ACC112 (cell line): Measurements from ENCODE around the gene DIRAS2.

Experiments used
- H2AFZ ChIP-seq: fragments of 200-600 bp; sonication (generic); one replicate; pipeline ENCODE4 v1.6.0; 2017; ENCODE audit warnings: antibody characterized with exemption, low read length; ENCODE audit not compliant: unreplicated experiment
- H3K27ac ChIP-seq: fragments of 200-600 bp; sonication (generic); 2 replicates; pipeline ENCODE4 v1.5.1; 2014; ENCODE audit warnings: low read depth, mild to moderate bottlenecking, antibody characterized with exemption, low read length, moderate library complexity
- H3K27me3 ChIP-seq: fragments of 200-600 bp; sonication (generic); 2 replicates; pipeline ENCODE4 v1.6.1; 2014; ENCODE audit warnings: mild to moderate bottlenecking, antibody characterized with exemption, low read length, moderate library complexity, mixed read lengths; ENCODE audit not compliant: insufficient read depth
- H3K36me3 ChIP-seq: fragments of 200-600 bp; sonication (generic); 2 replicates; pipeline ENCODE4 v1.6.1; 2016; ENCODE audit warnings: mild to moderate bottlenecking, antibody characterized with exemption, low read length, moderate library complexity, mixed read lengths; ENCODE audit not compliant: insufficient read depth
- H3K4me1 ChIP-seq: fragments of 200-600 bp; sonication (generic); one replicate; pipeline ENCODE4 v1.6.1; 2016; ENCODE audit warnings: low read length, mixed read lengths; ENCODE audit not compliant: insufficient read depth, unreplicated experiment, control insufficient read depth
- H3K4me3 ChIP-seq: fragments of 200-600 bp; sonication (generic); 2 replicates; pipeline ENCODE4 v1.5.1; 2014; ENCODE audit warnings: mild to moderate bottlenecking, low read depth, low read length
- H3K79me2 ChIP-seq: fragments of 200-600 bp; sonication (generic); one replicate; pipeline ENCODE4 v1.6.0; 2016; ENCODE audit warnings: low read length; ENCODE audit not compliant: control insufficient read depth, unreplicated experiment, insufficient read depth

The DIRAS2 gene

GRCh38 chr9:90647843-90648242 is 5.2 kb upstream of the DIRAS2 start:
- H3K4me1 ChIP-seq, result no peaks in the 10 kb centered on the region

GRCh38 chr9:90645721-90646120 is 3.1 kb upstream of the DIRAS2 start:
- H3K36me3 ChIP-seq, result no peaks in the 10 kb centered on the region
- no peaks in the 10 kb centered on the region for H3K4me1 ChIP-seq

More at GRCh38 chr9:90647843-90648242, 5.2 kb upstream of the DIRAS2 start:
- H3K36me3 ChIP-seq, result no peaks in the 10 kb centered on the region
- no peak overlapping the region for H3K4me3 ChIP-seq
- H3K27ac ChIP-seq, result no peak overlapping the region
- peaks cover 18% of the 10 kb centered on the region for H3K27me3 ChIP-seq
- H3K79me2 ChIP-seq, result no peaks in the 10 kb centered on the region
- H2AFZ ChIP-seq, result no peak overlapping the region

GRCh38 chr9:90641884-90642487 is 638 bp downstream of the DIRAS2 start:
- Histone ChIP-seq H3K36me3 (no peaks in the 10 kb centered on the region), H3K4me1 (no peaks in the 10 kb centered on the region), H3K27me3 (peaks cover 37% of the 10 kb centered on the region), H3K79me2 (no peaks in the 10 kb centered on the region), H3K27ac (no peak overlapping the region), H3K4me3 (no peak overlapping the region), H2AFZ (no peak overlapping the region)

More at GRCh38 chr9:90645721-90646120, 3.1 kb upstream of the DIRAS2 start:
- Histone ChIP-seq H3K79me2 (no peaks in the 10 kb centered on the region), H3K27ac (no peak overlapping the region), H3K4me3 (no peak overlapping the region), H2AFZ (no peak overlapping the region), H3K27me3 (peaks cover 37% of the 10 kb centered on the region)

GRCh38 chr9:90641086-90641485 is 1.5 kb downstream of the DIRAS2 start:
- Histone ChIP-seq H3K27ac (no peak overlapping the region), H3K4me3 (no peak overlapping the region), H3K4me1 (no peaks in the 10 kb centered on the region), H3K79me2 (no peaks in the 10 kb centered on the region), H2AFZ (no peak overlapping the region), H3K36me3 (no peaks in the 10 kb centered on the region), H3K27me3 (peaks cover 37% of the 10 kb centered on the region)

GRCh38 chr9:90640361-90640760 is 2.3 kb downstream of the DIRAS2 start:
- H3K79me2 ChIP-seq, result no peaks in the 10 kb centered on the region
- no peak overlapping the region for H3K27ac ChIP-seq

GRCh38 chr9:90637626-90638025 is 5.0 kb downstream of the DIRAS2 start:
- Histone ChIP-seq H3K27me3 (peaks cover 16% of the 10 kb centered on the region), H2AFZ (no peak overlapping the region), H3K4me3 (no peak overlapping the region), H3K79me2 (no peaks in the 10 kb centered on the region), H3K27ac (no peak overlapping the region), H3K36me3 (no peaks in the 10 kb centered on the region), H3K4me1 (no peaks in the 10 kb centered on the region)

More at GRCh38 chr9:90640361-90640760, 2.3 kb downstream of the DIRAS2 start:
- no peaks in the 10 kb centered on the region for H3K4me1 ChIP-seq
- no peak overlapping the region for H3K4me3 ChIP-seq
- no peak overlapping the region for H2AFZ ChIP-seq
- H3K36me3 ChIP-seq, result no peaks in the 10 kb centered on the region
- peaks cover 37% of the 10 kb centered on the region for H3K27me3 ChIP-seq

GRCh38 chr9:90632647-90633207 is 9.9 kb downstream of the DIRAS2 start:
- Histone ChIP-seq H3K27me3 (no peaks in the 10 kb centered on the region), H2AFZ (no peak overlapping the region), H3K4me1 (no peaks in the 10 kb centered on the region), H3K36me3 (no peaks in the 10 kb centered on the region), H3K79me2 (no peaks in the 10 kb centered on the region), H3K4me3 (no peak overlapping the region), H3K27ac (no peak overlapping the region)

GRCh38 chr9:90631964-90632363 is 10.7 kb downstream of the DIRAS2 start:
- no peaks in the 10 kb centered on the region for H3K4me1 ChIP-seq
- no peaks in the 10 kb centered on the region for H3K36me3 ChIP-seq
- no peak overlapping the region for H3K4me3 ChIP-seq
- H3K27me3 ChIP-seq, result no peaks in the 10 kb centered on the region
- no peaks in the 10 kb centered on the region for H3K79me2 ChIP-seq
- no peak overlapping the region for H2AFZ ChIP-seq
- H3K27ac ChIP-seq, result no peak overlapping the region

GRCh38 chr9:90629991-90630390 is 12.6 kb downstream of the DIRAS2 start:
- Histone ChIP-seq H2AFZ (no peak overlapping the region), H3K27me3 (no peaks in the 10 kb centered on the region), H3K27ac (no peak overlapping the region)

GRCh38 chr9:90629354-90629753 is 13.3 kb downstream of the DIRAS2 start:
- Histone ChIP-seq H3K27ac (no peak overlapping the region), H3K36me3 (no peaks in the 10 kb centered on the region), H3K27me3 (no peaks in the 10 kb centered on the region), H3K4me3 (no peak overlapping the region), H3K4me1 (no peaks in the 10 kb centered on the region), H3K79me2 (no peaks in the 10 kb centered on the region), H2AFZ (no peak overlapping the region)

More at GRCh38 chr9:90629991-90630390, 12.6 kb downstream of the DIRAS2 start:
- Histone ChIP-seq H3K4me3 (no peak overlapping the region), H3K36me3 (no peaks in the 10 kb centered on the region), H3K79me2 (no peaks in the 10 kb centered on the region), H3K4me1 (no peaks in the 10 kb centered on the region)

- H3K27ac ChIP-seq, result no peak overlapping the region
- H3K79me2 ChIP-seq, result no peaks in the 10 kb centered on the region
- H3K36me3 ChIP-seq, result no peaks in the 10 kb centered on the region
- H3K4me1 ChIP-seq, result no peaks in the 10 kb centered on the region
- no peak overlapping the region for H3K4me3 ChIP-seq
- H3K27me3 ChIP-seq, result no peaks in the 10 kb centered on the region
- H2AFZ ChIP-seq, result no peak overlapping the region
These were observed 25.8 kb downstream of the DIRAS2 start for GRCh38 chr9:90616806-90617205.
